VCaP (cell line): ENCODE measurements around the gene LMOD2.

Source experiments
- H3K27ac ChIP-seq: fragments of 450-650 bp; 2 replicates; pipeline ENCODE4 v1.5.1; 2017
- CTCF ChIP-seq: fragments of 450-650 bp; conservative IDR thresholded peaks from 2 replicates; pipeline ENCODE4 v1.5.1; 2017; ENCODE audit warnings: mild to moderate bottlenecking, moderate library complexity

Gene LMOD2

GRCh38 chr7:123621707-123622106 lies 34.0 kb upstream of the LMOD2 start:
- TF ChIP-seq CTCF = no peak
- H3K27ac ChIP-seq = no peak overlapping the region

GRCh38 chr7:123622660-123623386 lies 32.8 kb upstream of the LMOD2 start:
- H3K27ac ChIP-seq = peak overlapping the region; percentile 46
- TF ChIP-seq CTCF = no peak

- no peak for TF ChIP-seq CTCF
- no peak overlapping the region for H3K27ac ChIP-seq
Measured at GRCh38 chr7:123624527-123625183, 31.0 kb upstream of the LMOD2 start.

GRCh38 chr7:123625254-123625653 lies 30.4 kb upstream of the LMOD2 start:
- TF ChIP-seq CTCF = no peak

GRCh38 chr7:123627851-123628250 lies 27.8 kb upstream of the LMOD2 start:
- no peak for TF ChIP-seq CTCF
- no peak overlapping the region for H3K27ac ChIP-seq

More at GRCh38 chr7:123625254-123625653, 30.4 kb upstream of the LMOD2 start:
- no peak overlapping the region for H3K27ac ChIP-seq

- no peak for TF ChIP-seq CTCF
- H3K27ac ChIP-seq = no peak overlapping the region
Measured at GRCh38 chr7:123628829-123629228, 26.8 kb upstream of the LMOD2 start.

GRCh38 chr7:123629281-123629680 lies 26.4 kb upstream of the LMOD2 start:
- no peak for TF ChIP-seq CTCF

More at GRCh38 chr7:123629281-123629680, 26.4 kb upstream of the LMOD2 start:
- no peak overlapping the region for H3K27ac ChIP-seq
